Measurements from ENCODE around the gene CLCA4. TPM values are rescaled to one million over a fixed set of nuclear protein-coding genes. Genes with fewer than 3 reads are reported as not detected.
A peak's percentile ranks its signal among the peaks of the same experiment; 100 is the strongest.
"Not testable (repeated sequence)": the region's sequence is repeated elsewhere in the genome, so short reads cannot be mapped to it uniquely, and the experiment has no call there.

Gene CLCA4
- not detected for total RNA-seq

GRCh38 chr1:86546787-86547221 lies at the start of gene CLCA4:
Gene CLCA4, plus strand, starts transcription at chr1:86547078. Its CDS starts 42 bp downstream, at chr1:86547120.
- Mint-ChIP-seq H3K36me3 (no peaks in the 10 kb centered on the region), H3K4me3 (no peak within 1 kb of the TSS), H3K27ac (no peak within 1 kb of the TSS), H3K9me3 (no peaks in the 10 kb centered on the region), H3K27me3 (peaks cover 7 to 38% of the 10 kb centered on the region in 2 donors), H3K4me1 (ENCODE audit: low read depth in 2 of 2) (no peaks in the 10 kb centered on the region)
- DNase-seq (ENCODE audit: low spot score) (no peak), ATAC-seq (no peak)

GRCh38 chr1:86498281-86498680 lies 48.6 kb upstream of the CLCA4 start:
- no peak overlapping the region for H3K27ac Mint-ChIP-seq
- no peaks in the 10 kb centered on the region for H3K36me3 Mint-ChIP-seq
- no peaks in the 10 kb centered on the region for H3K9me3 Mint-ChIP-seq
- H3K27me3 Mint-ChIP-seq: peaks cover 11 to 20% of the 10 kb centered on the region in 2 donors
- no peak overlapping the region for H3K4me3 Mint-ChIP-seq
- ATAC-seq (no peak), DNase-seq (ENCODE audit: low spot score) (no peak)
- H3K4me1 Mint-ChIP-seq (ENCODE audit: low read depth in 2 of 2): peaks cover 6 to 8% of the 10 kb centered on the region in 2 donors

GRCh38 chr1:86499987-86500593 lies 46.8 kb upstream of the CLCA4 start:
- DNase-seq (ENCODE audit: low spot score): no peak
- peaks cover 6 to 8% of the 10 kb centered on the region in 2 donors for H3K4me1 Mint-ChIP-seq (ENCODE audit: low read depth in 2 of 2)
- H3K27ac Mint-ChIP-seq: no peak overlapping the region
- peak; percentile 68 to 69 for ATAC-seq
- H3K4me3 Mint-ChIP-seq: no peak overlapping the region
- H3K9me3 Mint-ChIP-seq: no peaks in the 10 kb centered on the region
- no peaks in the 10 kb centered on the region for H3K36me3 Mint-ChIP-seq
- peaks cover 14 to 25% of the 10 kb centered on the region in 2 donors for H3K27me3 Mint-ChIP-seq

GRCh38 chr1:86500714-86501113 lies 46.2 kb upstream of the CLCA4 start:
- Mint-ChIP-seq H3K27me3 (peaks cover 14 to 31% of the 10 kb centered on the region in 2 donors), H3K4me1 (ENCODE audit: low read depth in 2 of 2) (peaks cover 6 to 8% of the 10 kb centered on the region in 2 donors), H3K27ac (no peak overlapping the region), H3K4me3 (no peak overlapping the region), H3K36me3 (no peaks in the 10 kb centered on the region), H3K9me3 (no peaks in the 10 kb centered on the region)
- no peak for DNase-seq (ENCODE audit: low spot score)
- no peak for ATAC-seq

GRCh38 chr1:86502125-86502646 lies 44.7 kb upstream of the CLCA4 start:
- not testable (repeated sequence) for H3K36me3 Mint-ChIP-seq; H3K4me1 Mint-ChIP-seq (ENCODE audit: low read depth in 2 of 2)

GRCh38 chr1:86502721-86503405 lies 44.0 kb upstream of the CLCA4 start:
- H3K27me3 Mint-ChIP-seq: peaks cover 13 to 28% of the 10 kb centered on the region in 2 donors
- H3K9me3 Mint-ChIP-seq: no peaks in the 10 kb centered on the region
- DNase-seq (ENCODE audit: low spot score): no peak
- peak overlapping the region; percentile 73 for H3K4me3 Mint-ChIP-seq
- H3K4me1 Mint-ChIP-seq (ENCODE audit: low read depth in 2 of 2): peaks cover 6 to 10% of the 10 kb centered on the region in 2 donors
- H3K36me3 Mint-ChIP-seq: no peaks in the 10 kb centered on the region
- ATAC-seq: no peak
- no peak overlapping the region for H3K27ac Mint-ChIP-seq

More at GRCh38 chr1:86502125-86502646, 44.7 kb upstream of the CLCA4 start:
- not testable (repeated sequence) for DNase-seq (ENCODE audit: low spot score); H3K27ac Mint-ChIP-seq; H3K9me3 Mint-ChIP-seq
- Mint-ChIP-seq H3K4me3 (peak overlapping the region; percentile 73), H3K27me3 (peaks cover 11 to 26% of the 10 kb centered on the region in 2 donors)
- ATAC-seq: peak in 1 of 2 donors; percentile 56

- Mint-ChIP-seq H3K4me3 (no peak overlapping the region), H3K36me3 (no peaks in the 10 kb centered on the region), H3K27ac (no peak overlapping the region), H3K4me1 (ENCODE audit: low read depth in 2 of 2) (peaks cover 6 to 11% of the 10 kb centered on the region in 2 donors), H3K9me3 (no peaks in the 10 kb centered on the region), H3K27me3 (peaks cover 9 to 27% of the 10 kb centered on the region in 2 donors)
- ATAC-seq (no peak), DNase-seq (ENCODE audit: low spot score) (no peak)
These were observed 43.3 kb upstream of the CLCA4 start for GRCh38 chr1:86503406-86504136.

GRCh38 chr1:86504137-86504479 lies 42.8 kb upstream of the CLCA4 start:
- no peak overlapping the region for H3K4me3 Mint-ChIP-seq
- peaks cover 6 to 11% of the 10 kb centered on the region in 2 donors for H3K4me1 Mint-ChIP-seq (ENCODE audit: low read depth in 2 of 2)
- H3K27ac Mint-ChIP-seq: no peak overlapping the region
- H3K36me3 Mint-ChIP-seq: no peaks in the 10 kb centered on the region
- no peak for DNase-seq (ENCODE audit: low spot score)
- peaks cover 9 to 26% of the 10 kb centered on the region in 2 donors for H3K27me3 Mint-ChIP-seq
- no peaks in the 10 kb centered on the region for H3K9me3 Mint-ChIP-seq
- ATAC-seq: no peak

GRCh38 chr1:86504895-86505563 lies 41.8 kb upstream of the CLCA4 start:
- DNase-seq (ENCODE audit: low spot score) (no peak), ATAC-seq (no peak)
- Mint-ChIP-seq H3K4me1 (ENCODE audit: low read depth in 2 of 2) (peaks cover 6 to 11% of the 10 kb centered on the region in 2 donors), H3K9me3 (no peaks in the 10 kb centered on the region), H3K27me3 (peaks cover 13 to 33% of the 10 kb centered on the region in 2 donors), H3K27ac (no peak overlapping the region), H3K36me3 (no peaks in the 10 kb centered on the region), H3K4me3 (no peak overlapping the region)

GRCh38 chr1:86505564-86505902 lies 41.3 kb upstream of the CLCA4 start:
- no peaks in the 10 kb centered on the region for H3K9me3 Mint-ChIP-seq
- peaks cover 6 to 11% of the 10 kb centered on the region in 2 donors for H3K4me1 Mint-ChIP-seq (ENCODE audit: low read depth in 2 of 2)
- DNase-seq (ENCODE audit: low spot score) (no peak), ATAC-seq (no peak)
- no peak overlapping the region for H3K27ac Mint-ChIP-seq
- H3K4me3 Mint-ChIP-seq: no peak overlapping the region
- H3K36me3 Mint-ChIP-seq: no peaks in the 10 kb centered on the region
- peaks cover 13 to 33% of the 10 kb centered on the region in 2 donors for H3K27me3 Mint-ChIP-seq

- ATAC-seq (no peak), DNase-seq (ENCODE audit: low spot score) (no peak)
- Mint-ChIP-seq H3K4me1 (ENCODE audit: low read depth in 2 of 2) (peaks cover 0 to 4% of the 10 kb centered on the region in 2 donors), H3K27ac (no peak overlapping the region), H3K9me3 (no peaks in the 10 kb centered on the region), H3K4me3 (no peak overlapping the region), H3K27me3 (peaks cover 13 to 33% of the 10 kb centered on the region in 2 donors), H3K36me3 (no peaks in the 10 kb centered on the region)
These were observed 38.8 kb upstream of the CLCA4 start for GRCh38 chr1:86507935-86508582.

GRCh38 chr1:86508583-86508969 lies 38.3 kb upstream of the CLCA4 start:
- peaks cover 13 to 33% of the 10 kb centered on the region in 2 donors for H3K27me3 Mint-ChIP-seq
- H3K9me3 Mint-ChIP-seq: no peaks in the 10 kb centered on the region
- DNase-seq (ENCODE audit: low spot score) (no peak), ATAC-seq (no peak)
- no peak overlapping the region for H3K27ac Mint-ChIP-seq
- no peak overlapping the region for H3K4me3 Mint-ChIP-seq
- H3K36me3 Mint-ChIP-seq: no peaks in the 10 kb centered on the region
- H3K4me1 Mint-ChIP-seq (ENCODE audit: low read depth in 2 of 2): peaks cover 0 to 4% of the 10 kb centered on the region in 2 donors

GRCh38 chr1:86515597-86515996 lies 31.3 kb upstream of the CLCA4 start:
- no peaks in the 10 kb centered on the region for H3K36me3 Mint-ChIP-seq
- ATAC-seq: no peak
- H3K4me3 Mint-ChIP-seq: no peak overlapping the region
- no peak for DNase-seq (ENCODE audit: low spot score)
- H3K27me3 Mint-ChIP-seq: no peaks in the 10 kb centered on the region
- no peak overlapping the region for H3K27ac Mint-ChIP-seq
- H3K9me3 Mint-ChIP-seq: no peaks in the 10 kb centered on the region
- no peaks in the 10 kb centered on the region for H3K4me1 Mint-ChIP-seq (ENCODE audit: low read depth in 2 of 2)
